AG09309 (cell line): ENCODE measurements around the gene AFAP1L2.

Source experiments
- DNase-seq: peaks from one replicate; pipeline ENCODE4 v3.0.0-alpha.2; 2010; ENCODE audit warnings: low read depth
- H3K4me3 ChIP-seq: 2 replicates; pipeline ENCODE4 v1.5.1; 2011; ENCODE audit warnings: mild to moderate bottlenecking, low read depth, low read length, moderate library complexity; ENCODE audit not compliant: control insufficient read depth
- CTCF ChIP-seq: IDR thresholded peaks from 2 replicates; pipeline ENCODE4 v1.5.1; 2011; ENCODE audit warnings: mild to moderate bottlenecking, low read depth, low read length, inconsistent platforms; ENCODE audit not compliant: insufficient read depth, control insufficient read depth; ENCODE audit errors: missing control alignments

AFAP1L2 gene

GRCh38 chr10:114265392-114266053 lies 138.8 kb downstream of the AFAP1L2 start:
- H3K4me3 ChIP-seq: no peak overlapping the region
- DNase-seq: no peak
- TF ChIP-seq CTCF: no peak

- TF ChIP-seq CTCF: no peak
- no peak overlapping the region for H3K4me3 ChIP-seq
- DNase-seq: no peak
These were observed 141.8 kb downstream of the AFAP1L2 start for GRCh38 chr10:114262496-114262895.

GRCh38 chr10:114261076-114261475 lies 143.2 kb downstream of the AFAP1L2 start:
- H3K4me3 ChIP-seq: no peak overlapping the region
- peak; percentile 60 for DNase-seq
- TF ChIP-seq CTCF: no peak

- DNase-seq: no peak
- TF ChIP-seq CTCF: no peak
- no peak overlapping the region for H3K4me3 ChIP-seq
These were observed 143.9 kb downstream of the AFAP1L2 start for GRCh38 chr10:114260366-114260765.

- DNase-seq: peak; percentile 32
- no peak for TF ChIP-seq CTCF
- no peak overlapping the region for H3K4me3 ChIP-seq
These were observed 144.5 kb downstream of the AFAP1L2 start for GRCh38 chr10:114259824-114260223.

GRCh38 chr10:114258274-114258840 lies 145.9 kb downstream of the AFAP1L2 start:
- no peak for DNase-seq
- H3K4me3 ChIP-seq: no peak overlapping the region
- no peak for TF ChIP-seq CTCF
